ENCODE measurements around the gene PLCB4. TPM values are rescaled to one million over a fixed set of nuclear protein-coding genes. Genes with fewer than 3 reads are reported as not detected.

Gene PLCB4
- total RNA-seq, 4 donors from 2014 or later, result 4.4 to 11.5 (median 8.7) TPM

GRCh38 chr20:9166153-9166780 is 97.4 kb downstream of the PLCB4 start:
- TF ChIP-seq CTCF (IDR thresholded peaks at IDR 0.05; ENCODE audit: low read depth), result no peak

- no peak for TF ChIP-seq CTCF (IDR thresholded peaks at IDR 0.05; ENCODE audit: low read depth)
These were observed 100.5 kb downstream of the PLCB4 start for GRCh38 chr20:9169409-9169808.

GRCh38 chr20:9172851-9173250 is 104.0 kb downstream of the PLCB4 start:
- TF ChIP-seq CTCF (IDR thresholded peaks at IDR 0.05; ENCODE audit: low read depth), result no peak

- no peak for TF ChIP-seq CTCF (IDR thresholded peaks at IDR 0.05; ENCODE audit: low read depth)
These were observed 108.4 kb downstream of the PLCB4 start for GRCh38 chr20:9177278-9177677.

GRCh38 chr20:9179193-9179802 is 110.4 kb downstream of the PLCB4 start:
- TF ChIP-seq CTCF (IDR thresholded peaks at IDR 0.05; ENCODE audit: low read depth), result no peak

GRCh38 chr20:9179867-9180266 is 111.0 kb downstream of the PLCB4 start:
- no peak for TF ChIP-seq CTCF (IDR thresholded peaks at IDR 0.05; ENCODE audit: low read depth)

- no peak for TF ChIP-seq CTCF (IDR thresholded peaks at IDR 0.05; ENCODE audit: low read depth)
These were observed 111.8 kb downstream of the PLCB4 start for GRCh38 chr20:9180481-9181257.
